ENCODE results near the gene SPR.

Gene SPR

GRCh38 chr2:72887032-72887739 is at the start of gene SPR:
Gene SPR, plus strand, starts transcription at chr2:72887408. Its CDS starts 25 bp downstream, at chr2:72887433.
- TF ChIP-seq CTCF (conservative IDR thresholded peaks at IDR 0.05; ENCODE audit: control insufficient read depth, insufficient read depth, low read depth, low read length) = no peak
- DNase-seq (ENCODE audit: low read depth) = peak; percentile 37
- peak within 1 kb of the TSS; percentile 60 for H3K4me3 ChIP-seq (ENCODE audit: control insufficient read depth, low read depth, low read length)

- no peak overlapping the region for H3K4me3 ChIP-seq (ENCODE audit: control insufficient read depth, low read depth, low read length)
- no peak for TF ChIP-seq CTCF (conservative IDR thresholded peaks at IDR 0.05; ENCODE audit: control insufficient read depth, insufficient read depth, low read depth, low read length)
- DNase-seq (ENCODE audit: low read depth) = peak; percentile 39
Observed at GRCh38 chr2:72840066-72840465, 47.1 kb upstream of the SPR start.

- no peak overlapping the region for H3K4me3 ChIP-seq (ENCODE audit: control insufficient read depth, low read depth, low read length)
- DNase-seq (ENCODE audit: low read depth) = peak; percentile 1
- no peak for TF ChIP-seq CTCF (conservative IDR thresholded peaks at IDR 0.05; ENCODE audit: control insufficient read depth, insufficient read depth, low read depth, low read length)
Observed at GRCh38 chr2:72841462-72842125, 45.6 kb upstream of the SPR start.

- DNase-seq (ENCODE audit: low read depth) = no peak
- TF ChIP-seq CTCF (conservative IDR thresholded peaks at IDR 0.05; ENCODE audit: control insufficient read depth, insufficient read depth, low read depth, low read length) = no peak
- H3K4me3 ChIP-seq (ENCODE audit: control insufficient read depth, low read depth, low read length) = no peak overlapping the region
Observed at GRCh38 chr2:72843301-72843700, 43.9 kb upstream of the SPR start.

GRCh38 chr2:72846171-72847095 is 40.8 kb upstream of the SPR start:
- H3K4me3 ChIP-seq (ENCODE audit: control insufficient read depth, low read depth, low read length) = no peak overlapping the region
- no peak for TF ChIP-seq CTCF (conservative IDR thresholded peaks at IDR 0.05; ENCODE audit: control insufficient read depth, insufficient read depth, low read depth, low read length)
- DNase-seq (ENCODE audit: low read depth) = no peak

- no peak for TF ChIP-seq CTCF (conservative IDR thresholded peaks at IDR 0.05; ENCODE audit: control insufficient read depth, insufficient read depth, low read depth, low read length)
- peak; percentile 5 for DNase-seq (ENCODE audit: low read depth)
- H3K4me3 ChIP-seq (ENCODE audit: control insufficient read depth, low read depth, low read length) = no peak overlapping the region
Observed at GRCh38 chr2:72847534-72848315, 39.5 kb upstream of the SPR start.
